GM12892 (cell line): ENCODE measurements around the gene SPTB.
A peak's percentile ranks its signal among the peaks of the same experiment; 100 is the strongest.

Source experiments
- DNase-seq: peaks from one replicate; pipeline ENCODE4 v3.0.0; 2011; ENCODE audit not compliant: insufficient read length
- FAIRE-seq: peaks from 2 replicates; lab custom pipeline; 2011; peaks lifted over from hg19 to GRCh38; lab: Jason Lieb, UNC
- POLR2A ChIP-seq: IDR thresholded peaks from 2 replicates; pipeline ENCODE4 v1.6.1; 2011; ENCODE audit warnings: low read depth, low read length, control low read depth
- POLR2AphosphoS5 ChIP-seq: IDR thresholded peaks from 2 replicates; pipeline ENCODE4 v1.6.1; 2011; ENCODE audit warnings: low read depth, low read length, control low read depth
- TAF1 ChIP-seq: IDR thresholded peaks from 2 replicates; pipeline ENCODE4 v1.6.1; 2011; ENCODE audit warnings: low read depth, mild to moderate bottlenecking, control low read depth, low read length, borderline replicate concordance

SPTB gene

DNA sequence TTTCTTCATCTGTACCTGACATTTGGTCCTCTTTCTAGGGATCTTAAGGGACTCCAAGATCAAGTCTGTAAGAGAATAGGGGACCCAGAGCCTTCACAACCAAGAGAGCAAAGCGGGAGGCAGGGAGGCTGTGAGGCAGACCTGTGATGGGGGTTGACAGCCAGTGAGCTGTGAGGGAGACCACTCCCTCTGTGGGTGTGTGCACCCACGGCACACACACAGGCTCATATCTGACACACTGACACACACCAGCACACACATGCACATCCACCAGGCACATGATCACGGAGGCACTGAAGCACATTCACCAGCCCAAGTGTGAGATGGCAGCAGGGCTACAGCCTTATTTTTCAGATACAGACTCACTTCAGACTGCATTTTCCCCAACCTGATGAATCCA, 55.2 kb downstream of the SPTB start:
- FAIRE-seq (no peak), DNase-seq (no peak)
- no peak for TF ChIP-seq TAF1
- no peak for TF ChIP-seq POLR2A
- no peak for TF ChIP-seq POLR2AphosphoS5

DNA sequence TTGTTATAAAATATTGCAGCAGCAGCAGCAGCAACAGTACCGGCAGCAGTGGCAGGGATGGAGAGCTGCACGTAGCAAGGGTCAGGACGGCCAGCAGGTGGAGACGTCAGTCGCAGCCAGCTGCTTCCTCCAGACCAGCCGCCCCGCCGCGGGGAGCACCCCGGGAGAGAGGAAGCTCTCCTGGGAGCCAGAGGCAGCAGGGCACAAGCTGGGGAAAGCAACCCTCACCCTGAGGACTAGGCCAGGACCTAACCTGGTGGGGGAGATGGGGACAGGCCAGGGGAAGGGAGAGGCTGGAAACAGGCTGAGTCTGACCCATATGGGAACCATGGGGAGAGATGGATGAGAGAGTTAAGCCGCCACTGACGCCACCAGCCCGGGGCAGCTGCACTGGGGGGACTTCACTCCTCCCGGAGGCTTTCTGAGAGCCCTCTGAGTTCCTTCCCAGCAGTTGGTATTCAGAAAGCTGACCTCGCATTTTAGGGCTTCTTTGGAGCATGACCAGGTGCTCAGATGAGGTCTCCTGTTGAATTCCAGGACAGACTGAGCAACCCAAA, 56.3 kb downstream of the SPTB start:
- peak; percentile 94 for FAIRE-seq
- TF ChIP-seq TAF1 = no peak
- peak; percentile 82 for DNase-seq

DNA sequence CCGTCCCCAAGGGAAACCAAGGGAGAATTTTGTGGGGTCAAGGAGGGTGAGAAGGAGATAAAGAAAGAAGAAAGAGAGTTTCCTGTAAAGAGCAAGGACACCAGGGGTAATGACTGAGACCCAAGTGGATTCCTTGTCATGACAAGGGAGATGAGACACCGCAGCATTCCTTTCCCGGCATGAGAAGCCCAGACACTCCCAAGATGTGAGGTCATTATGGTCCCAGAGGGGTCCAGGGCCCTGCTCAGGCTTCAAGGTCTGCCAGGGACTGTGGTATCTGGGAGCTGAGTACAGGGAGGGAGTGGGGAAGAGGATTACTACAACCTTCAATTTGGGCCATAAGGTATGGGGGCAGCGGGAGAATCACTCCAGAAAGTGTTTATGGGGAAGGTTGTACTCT, 58.1 kb downstream of the SPTB start:
- FAIRE-seq (no peak), DNase-seq (no peak)
- TF ChIP-seq TAF1 (no peak), POLR2A (no peak), POLR2AphosphoS5 (no peak)

DNA sequence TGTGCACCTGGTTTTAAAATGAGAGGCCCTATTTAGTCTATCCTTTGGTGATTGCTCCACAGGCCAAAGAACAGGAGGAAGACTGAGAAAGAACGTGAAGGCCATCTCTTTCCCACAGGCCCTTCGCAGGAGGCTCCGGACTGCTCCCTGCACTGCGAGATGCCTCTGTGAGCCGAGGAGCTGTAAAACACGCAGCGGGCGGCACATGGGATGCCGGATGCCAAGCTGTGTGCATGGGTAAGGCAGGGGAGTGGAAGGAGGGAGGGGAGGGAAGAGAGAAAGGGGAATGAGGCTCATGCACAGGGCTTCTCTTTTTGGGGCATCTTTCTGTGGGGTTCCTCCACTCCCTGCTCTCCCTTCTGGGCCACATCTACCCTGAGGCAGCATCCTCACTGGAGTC, 61.6 kb downstream of the SPTB start:
- FAIRE-seq = no peak
- no peak for DNase-seq
- no peak for TF ChIP-seq POLR2A
- TF ChIP-seq POLR2AphosphoS5 = no peak
- TF ChIP-seq TAF1 = no peak

DNA sequence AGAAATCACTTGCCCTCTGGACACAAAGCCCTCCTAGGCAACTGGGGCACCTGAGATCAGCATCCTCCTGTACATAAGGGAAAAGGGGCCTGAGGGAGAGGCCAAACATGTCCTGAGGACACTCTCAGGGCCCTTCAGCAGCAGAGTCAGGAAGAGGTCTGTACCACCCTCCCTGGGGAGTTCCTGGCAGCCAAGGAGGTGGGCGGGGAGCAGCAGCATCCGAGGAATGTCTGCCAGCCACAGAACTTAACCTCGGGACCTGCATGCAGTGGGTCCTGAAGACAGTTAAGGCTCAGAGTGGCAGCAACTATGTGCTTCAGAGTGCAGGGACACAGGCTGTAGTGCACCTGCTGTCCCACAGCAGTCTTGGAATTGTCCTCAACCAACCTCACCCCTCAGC, 62.1 kb downstream of the SPTB start:
- no peak for DNase-seq
- FAIRE-seq = no peak
- no peak for TF ChIP-seq POLR2AphosphoS5
- TF ChIP-seq TAF1 = no peak
- no peak for TF ChIP-seq POLR2A

DNA sequence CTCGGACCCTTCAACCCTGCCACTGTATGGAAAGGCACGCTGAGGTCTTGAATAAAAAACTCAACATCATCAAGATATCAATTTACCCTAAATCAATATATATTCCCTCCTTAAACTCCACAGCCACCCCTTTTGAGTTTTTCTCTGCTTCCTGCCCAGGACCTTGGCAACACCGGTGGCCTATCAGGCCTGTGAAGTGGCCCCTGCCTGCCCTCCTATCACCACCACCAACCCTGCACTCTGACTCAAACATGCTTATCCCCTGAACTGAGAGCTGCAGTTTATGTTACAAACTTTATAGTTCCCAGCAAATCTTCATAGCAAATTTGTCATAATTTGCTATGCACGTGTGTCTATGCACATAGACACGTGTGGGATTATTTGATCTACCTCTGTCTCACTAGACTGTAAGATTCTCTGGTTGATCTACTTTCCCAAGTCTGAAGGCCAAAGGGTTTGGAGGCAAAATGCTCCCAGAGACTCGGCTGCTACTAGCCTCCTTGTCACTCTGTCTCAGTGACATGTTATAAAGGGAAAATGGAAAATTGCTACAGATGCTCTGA, 63.4 kb downstream of the SPTB start:
- TF ChIP-seq POLR2A (no peak), POLR2AphosphoS5 (no peak), TAF1 (no peak)
- FAIRE-seq = no peak
- DNase-seq = no peak

DNA sequence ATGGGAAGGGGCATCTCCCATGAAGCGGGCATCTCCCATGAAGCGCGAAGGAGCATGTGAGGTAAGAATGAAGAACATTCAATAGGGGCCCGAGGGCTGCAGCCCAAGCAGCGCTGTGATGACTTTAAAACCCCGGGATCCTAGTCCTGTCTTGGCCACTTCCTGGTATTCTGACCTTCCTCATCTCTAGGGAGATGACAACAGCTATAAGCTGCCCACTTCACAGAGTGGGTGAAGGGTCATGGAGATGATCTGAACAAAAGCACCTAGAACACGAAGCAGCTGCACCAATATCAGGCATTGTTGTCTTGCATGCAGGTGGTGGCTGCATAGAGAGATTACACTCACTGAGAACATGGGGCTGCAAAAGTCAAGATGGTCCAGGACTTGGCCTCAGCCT, 64.5 kb downstream of the SPTB start:
- FAIRE-seq = no peak
- TF ChIP-seq POLR2AphosphoS5 = no peak
- no peak for TF ChIP-seq POLR2A
- TF ChIP-seq TAF1 = no peak
- DNase-seq = no peak

DNA sequence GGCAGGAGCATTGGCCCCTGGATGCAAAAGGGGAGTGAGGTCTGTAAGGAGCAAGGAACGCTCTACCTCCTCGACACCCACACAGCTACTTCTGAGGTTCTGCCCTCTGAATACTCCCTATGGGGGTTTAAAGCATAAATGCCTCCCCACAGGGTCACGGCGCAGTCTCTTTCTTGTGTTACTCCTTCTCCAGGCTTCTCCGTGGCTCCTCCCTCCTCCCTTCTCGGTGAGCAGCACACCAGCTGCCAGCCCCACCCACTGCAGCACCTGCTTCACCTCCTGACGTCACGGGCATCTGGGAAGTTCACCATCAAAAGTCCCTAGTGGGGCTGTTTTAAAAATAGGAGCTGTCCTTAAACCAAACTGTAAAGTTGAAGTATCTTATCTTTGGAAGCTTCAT, 67.3 kb downstream of the SPTB start:
- DNase-seq (no peak), FAIRE-seq (peak; percentile 90)
- TF ChIP-seq POLR2AphosphoS5 = no peak
- no peak for TF ChIP-seq POLR2A
- TF ChIP-seq TAF1 = no peak

DNA sequence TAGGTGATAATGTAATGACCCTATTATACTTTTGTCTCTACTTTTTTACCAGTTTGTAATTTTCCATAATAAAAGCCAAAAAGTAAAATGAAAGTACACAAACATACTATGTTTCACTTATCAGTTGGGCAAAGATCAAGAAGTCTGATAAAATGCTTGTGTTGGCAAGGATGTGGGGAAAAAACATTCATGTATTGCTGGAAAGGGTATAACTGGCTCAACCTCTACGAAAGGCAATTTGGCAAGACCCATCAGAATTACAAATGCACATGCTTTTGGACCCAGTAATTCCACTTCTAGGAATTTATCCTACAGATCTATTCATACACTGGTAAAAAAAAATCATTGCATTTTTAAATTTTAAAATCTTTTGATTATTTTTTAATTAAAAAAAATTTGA, 68.0 kb downstream of the SPTB start:
- DNase-seq = no peak
- no peak for TF ChIP-seq TAF1
- no peak for TF ChIP-seq POLR2AphosphoS5
- TF ChIP-seq POLR2A = no peak
- FAIRE-seq = no peak

DNA sequence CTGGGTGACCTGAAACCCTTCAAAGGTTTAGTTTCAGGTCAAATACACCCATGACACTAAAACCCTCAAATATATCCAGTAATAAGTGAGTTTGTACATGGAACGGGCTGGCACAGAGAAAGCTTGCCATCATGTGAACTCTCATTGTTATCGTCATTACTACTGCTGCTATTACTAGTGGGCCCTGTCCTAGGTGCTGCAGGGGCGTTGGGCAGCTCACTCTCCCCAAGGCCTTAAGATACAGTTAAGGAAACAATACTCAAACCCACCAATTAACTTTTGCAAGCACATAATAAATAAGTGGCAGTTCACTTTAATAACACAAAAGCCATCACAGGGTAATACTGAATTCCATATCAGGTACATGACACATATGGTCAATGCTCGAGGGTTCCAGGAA, 71.3 kb downstream of the SPTB start:
- DNase-seq (no peak), FAIRE-seq (no peak)
- TF ChIP-seq TAF1 = no peak

DNA sequence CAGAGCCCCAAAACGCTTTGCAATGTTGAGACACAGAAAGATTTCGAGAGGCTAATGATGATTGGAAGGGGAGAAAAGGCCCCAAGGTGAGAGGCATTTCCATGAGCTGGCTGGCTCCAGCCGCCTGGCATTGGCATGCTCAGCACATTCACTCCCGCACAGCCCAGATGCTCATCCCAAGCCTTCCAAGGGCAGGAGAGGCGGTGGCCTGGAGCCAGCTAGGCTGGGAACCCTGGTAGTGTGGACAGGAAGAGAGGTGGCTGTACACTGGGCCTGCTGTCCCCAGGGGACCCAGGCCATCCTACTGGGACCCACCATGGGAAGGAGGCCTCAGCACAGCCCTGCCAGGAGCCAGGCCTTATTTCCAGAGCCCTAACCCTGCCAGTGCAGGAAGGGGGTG, 72.2 kb downstream of the SPTB start:
- no peak for TF ChIP-seq POLR2AphosphoS5
- no peak for TF ChIP-seq POLR2A
- TF ChIP-seq TAF1 = no peak
- no peak for DNase-seq

DNA sequence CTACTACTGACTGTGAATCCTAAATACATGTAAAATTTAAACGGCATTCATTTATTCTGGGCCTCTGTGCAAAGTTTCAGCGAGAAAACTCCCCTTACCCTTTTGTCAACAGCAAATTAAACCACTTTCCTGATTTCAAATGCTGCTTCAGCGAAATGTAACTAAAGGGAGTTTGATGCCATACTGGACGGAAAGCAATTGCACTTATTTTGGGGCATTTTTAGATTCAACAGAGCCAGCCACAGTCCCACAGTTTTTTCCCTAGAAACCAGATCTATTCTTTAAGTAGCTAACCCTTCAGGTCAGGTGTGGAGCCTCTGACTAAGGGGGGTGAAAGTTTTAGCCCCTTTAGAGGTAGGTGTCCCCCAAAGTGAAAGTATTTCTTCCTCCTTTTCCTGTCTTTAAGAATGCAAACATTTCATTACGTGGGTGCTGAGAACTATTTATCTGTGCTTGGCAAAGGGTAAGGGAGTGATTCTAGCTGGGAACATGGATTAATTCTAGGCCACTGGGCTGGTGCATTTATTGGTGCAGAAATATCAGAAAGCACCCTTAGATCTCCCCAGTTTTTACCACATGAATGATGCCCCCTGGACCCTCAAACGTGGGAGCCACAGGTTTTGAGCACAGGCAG, 72.7 kb downstream of the SPTB start:
- TF ChIP-seq TAF1 = no peak
- TF ChIP-seq POLR2A = no peak
- no peak for TF ChIP-seq POLR2AphosphoS5
- DNase-seq (no peak), FAIRE-seq (no peak)

More for the DNA sequence above, 72.2 kb downstream of the SPTB start:
- FAIRE-seq = no peak
